Activated B cell treated with CpG ODN at 0.5 μM for 24 hours (primary cell): ENCODE results near the gene MAML2. TPM values are rescaled to one million over a fixed set of nuclear protein-coding genes. Genes with fewer than 3 reads are reported as not detected.

Experiments
- ATAC-seq: fragments of 200-7000 bp; cut with Tn5 transposase; one replicate; pipeline ENCODE4 v1.10.0; 2021; ENCODE audit warnings: low read depth, mild to moderate bottlenecking, moderate library complexity
- CTCF ChIA-PET: fragments of 350-600 bp; sonication (Branson Sonifier 250); formaldehyde crosslinking; loops from one replicate; lab custom pipeline; 2021; ENCODE audit warnings: antibody characterized with exemption; lab: Charles Lee
- POLR2A ChIA-PET: fragments of 350-600 bp; sonication (Branson Sonifier 250); formaldehyde crosslinking; loops from one replicate; lab custom pipeline; 2021; ENCODE audit warnings: antibody characterized with exemption; lab: Charles Lee
- DNase-seq: peaks from one replicate; pipeline ENCODE4 v3.0.0; 2022
- H3K27ac Mint-ChIP-seq: one replicate; pipeline ENCODE4 v1.8.0; 2020; ENCODE audit warnings: mixed read lengths
- H3K27me3 Mint-ChIP-seq: one replicate; pipeline ENCODE4 v1.8.0; 2021; ENCODE audit warnings: mixed read lengths
- H3K36me3 Mint-ChIP-seq: one replicate; pipeline ENCODE4 v1.8.0; 2021; ENCODE audit warnings: low read depth, mixed read lengths
- H3K4me1 Mint-ChIP-seq: one replicate; pipeline ENCODE4 v1.8.0; 2021; ENCODE audit warnings: mixed read lengths
- H3K4me3 Mint-ChIP-seq: one replicate; pipeline ENCODE4 v1.8.0; 2020; ENCODE audit warnings: mild to moderate bottlenecking, mixed read lengths
- H3K9me3 Mint-ChIP-seq: one replicate; pipeline ENCODE4 v1.8.0; 2020; ENCODE audit warnings: mixed read lengths
- CTCF ChIP-seq: fragments of 200-600 bp; IDR thresholded peaks from one replicate; pipeline ENCODE4 v1.8.0; 2022; ENCODE audit warnings: antibody characterized with exemption, mild to moderate bottlenecking
- intact Hi-C: fragments of 100-400 bp; cut with micrococcal nuclease; formaldehyde crosslinking; loops from one replicate; pipeline ENCODE4 v1.15.1; 2024
- total RNA-seq: library from RNA; stranded (reverse); gene quantifications from 2 replicates; pipeline ENCODE4 v1.2.3, GENCODE V29; 2022

MAML2 gene
- total RNA-seq, 1 donor from 2014 or later, result 24.8 TPM

- H3K4me1 Mint-ChIP-seq, result no peaks in the 10 kb centered on the region
- POLR2A ChIA-PET, result no interaction called here
- CTCF ChIA-PET, result interaction anchor here (0.6 kb wide), 1 partner anchor 18 kb away, joined by 3 read pairs; no protein-coding TSS in a partner anchor
- peaks cover 3% of the 10 kb centered on the region for H3K36me3 Mint-ChIP-seq
- no peak overlapping the region for H3K4me3 Mint-ChIP-seq
- no peak overlapping the region for H3K27ac Mint-ChIP-seq
- no peak for TF ChIP-seq CTCF
- intact Hi-C loops, result no loop called here
- DNase-seq (no peak), ATAC-seq (no peak)
- peaks cover 19% of the 10 kb centered on the region for H3K9me3 Mint-ChIP-seq
- peaks cover 11% of the 10 kb centered on the region for H3K27me3 Mint-ChIP-seq
Observed at GRCh38 chr11:95930948-95931347, 412.0 kb downstream of the MAML2 start.

- intact Hi-C loops, result loop anchor here (10.0 kb wide), 1 partner anchor 862 kb away; the partner anchor contains the start of gene SRSF8
- peaks cover 27% of the 10 kb centered on the region for H3K4me1 Mint-ChIP-seq
- peaks cover 13% of the 10 kb centered on the region for H3K9me3 Mint-ChIP-seq
- no peak for ATAC-seq
- TF ChIP-seq CTCF, result no peak
- no peak for DNase-seq
- CTCF ChIA-PET, result no interaction called here
- peaks cover 9% of the 10 kb centered on the region for H3K27me3 Mint-ChIP-seq
- POLR2A ChIA-PET, result no interaction called here
- no peak overlapping the region for H3K27ac Mint-ChIP-seq
- H3K36me3 Mint-ChIP-seq, result peaks cover 14% of the 10 kb centered on the region
- no peak overlapping the region for H3K4me3 Mint-ChIP-seq
Observed at GRCh38 chr11:95926726-95927125, 416.3 kb downstream of the MAML2 start.

Other genes with a start within 250 kb of the MAML2 start
- 22.6 and 33.8 TPM in 2 replicates for gene CCDC82, start 46.7 kb upstream of the MAML2 start, total RNA-seq
- gene JRKL, start 46.8 kb upstream of the MAML2 start, total RNA-seq, result 9.6 and 9.8 TPM in 2 replicates